ENCODE results near the gene SMIM3.

The SMIM3 gene

DNA sequence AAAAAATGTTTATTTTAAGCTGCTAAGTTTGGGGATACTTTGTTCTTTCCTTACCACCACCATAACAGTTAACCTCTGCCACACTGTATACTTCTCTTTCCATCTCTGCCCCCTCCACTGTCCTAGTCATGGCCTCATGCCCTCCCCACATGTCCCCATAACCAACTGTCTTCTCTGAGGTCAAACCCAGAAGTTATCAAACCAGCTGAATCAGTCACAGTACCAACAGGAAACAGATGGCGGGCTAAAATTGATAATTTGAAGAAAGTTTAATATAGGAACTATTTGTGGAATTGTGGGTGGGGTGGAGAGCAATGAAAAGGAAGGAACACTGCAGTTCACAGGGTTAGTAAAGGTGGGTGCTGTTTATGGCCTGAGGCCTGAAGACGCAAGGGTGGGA lies 14.0 kb upstream of the SMIM3 start:
- no peak for FAIRE-seq
- DNase-seq (ENCODE audit: insufficient read length, low spot score): no peak

DNA sequence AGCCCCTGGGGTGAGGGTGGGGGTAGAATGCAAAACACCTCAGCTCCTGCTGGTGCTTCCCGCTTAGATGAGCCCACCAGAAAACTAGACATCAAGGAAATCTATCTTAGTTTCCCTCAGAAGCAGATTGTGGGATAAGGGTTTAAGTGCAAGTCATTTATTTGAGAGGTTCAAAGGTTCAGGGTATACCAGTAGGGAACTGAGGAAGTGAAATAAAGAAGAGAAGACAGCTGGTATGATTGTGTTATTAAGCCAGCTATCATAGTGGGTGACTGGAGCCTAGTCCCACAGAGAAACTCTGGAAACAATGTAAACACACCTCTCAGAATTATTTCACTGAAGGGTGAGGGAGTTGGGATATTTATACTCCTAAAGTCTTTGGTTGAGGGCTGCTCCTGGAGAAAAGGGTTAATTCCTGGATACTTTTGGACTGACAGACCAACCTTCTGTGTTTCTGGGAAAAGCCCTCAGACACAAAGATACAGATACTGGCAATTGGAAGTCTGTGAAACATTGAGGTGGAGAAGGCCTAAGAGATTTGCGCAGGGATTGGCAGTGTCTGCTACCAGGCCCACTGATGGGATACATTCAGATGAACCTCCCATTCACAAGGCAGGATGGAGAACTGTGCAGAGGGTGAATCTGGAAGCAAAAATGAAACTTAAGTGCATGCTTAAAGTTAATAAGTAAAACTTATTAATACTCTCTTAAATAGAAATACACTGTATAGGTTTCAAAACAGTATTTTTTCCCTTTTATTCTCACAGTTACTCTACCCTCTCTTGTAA lies 13.4 kb upstream of the SMIM3 start:
- FAIRE-seq (no peak), DNase-seq (ENCODE audit: insufficient read length, low spot score) (no peak)

DNA sequence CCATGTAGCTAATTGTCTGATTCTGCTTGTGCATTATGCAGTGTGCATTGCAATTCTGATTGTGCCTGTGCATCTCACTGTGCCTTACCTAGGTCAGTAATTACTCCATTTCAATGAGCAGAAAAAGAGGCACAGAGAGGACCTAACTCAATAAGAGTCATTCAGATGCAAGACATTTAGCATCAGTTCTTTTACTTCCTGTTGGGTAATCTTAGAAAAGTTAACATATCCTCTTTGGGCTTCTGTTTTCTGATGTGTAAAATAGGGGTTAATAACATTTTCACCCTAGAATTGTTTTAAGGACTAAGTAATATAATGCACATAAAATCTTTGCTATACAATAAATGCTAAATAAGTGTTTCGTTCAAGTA lies 12.8 kb upstream of the SMIM3 start:
- no peak for DNase-seq (ENCODE audit: insufficient read length, low spot score)
- no peak for FAIRE-seq

DNA sequence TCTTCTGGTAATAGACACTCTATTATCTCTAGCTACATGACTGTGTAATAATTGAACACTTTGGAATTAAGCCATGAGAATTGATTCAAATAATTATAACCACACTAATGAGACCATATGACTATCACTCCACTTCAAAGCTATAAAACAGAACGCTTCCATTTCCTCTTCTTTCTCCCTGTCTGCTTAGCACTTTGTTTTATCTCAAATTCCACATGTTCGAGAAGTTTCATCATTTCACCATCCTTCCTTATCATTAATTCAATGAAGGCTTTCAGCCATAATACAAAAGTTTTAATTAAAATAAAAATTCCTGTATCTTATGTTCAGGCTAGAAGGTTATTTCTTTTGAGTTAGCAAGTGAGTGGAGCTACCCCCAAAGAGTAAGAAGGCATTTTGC lies 12.3 kb upstream of the SMIM3 start:
- DNase-seq (ENCODE audit: insufficient read length, low spot score) (no peak), FAIRE-seq (no peak)

DNA sequence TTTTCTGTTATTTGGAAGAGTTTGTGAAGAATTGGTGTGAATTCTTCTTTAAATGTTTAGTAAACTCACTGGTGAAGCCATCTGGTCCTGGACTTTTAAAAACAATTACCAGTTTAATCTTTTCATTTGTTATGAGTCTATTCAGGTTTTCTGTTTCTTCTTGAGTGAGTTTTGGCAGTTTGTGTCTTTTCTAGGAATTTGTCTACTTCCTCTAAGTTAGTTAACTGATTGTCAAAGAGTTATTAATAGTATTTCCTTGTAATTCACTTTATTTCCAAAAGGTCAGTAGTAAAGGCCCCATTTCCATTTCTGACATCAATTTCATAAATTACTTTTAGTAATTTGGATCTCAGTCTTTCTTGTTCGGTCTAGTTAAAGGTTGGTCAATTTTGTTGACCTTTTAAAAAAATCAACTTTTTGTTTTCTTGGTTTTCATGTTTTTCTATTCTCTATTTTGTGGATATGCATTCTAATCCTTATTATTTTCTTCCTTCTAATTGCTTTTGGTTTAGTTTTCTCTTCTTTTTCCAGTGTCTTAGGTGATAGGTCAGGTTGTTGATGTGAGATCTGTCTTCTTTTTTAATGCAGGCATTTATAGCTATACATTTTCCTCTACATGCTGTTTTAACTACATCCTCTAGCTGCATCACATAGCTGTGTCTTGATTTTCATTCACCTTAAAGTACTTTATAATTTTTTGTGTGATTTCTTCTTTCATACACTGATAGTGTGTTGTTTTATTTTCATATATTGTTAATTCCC lies 7.3 kb upstream of the SMIM3 start:
- FAIRE-seq (peak; percentile 73), DNase-seq (ENCODE audit: insufficient read length, low spot score) (no peak)

DNA sequence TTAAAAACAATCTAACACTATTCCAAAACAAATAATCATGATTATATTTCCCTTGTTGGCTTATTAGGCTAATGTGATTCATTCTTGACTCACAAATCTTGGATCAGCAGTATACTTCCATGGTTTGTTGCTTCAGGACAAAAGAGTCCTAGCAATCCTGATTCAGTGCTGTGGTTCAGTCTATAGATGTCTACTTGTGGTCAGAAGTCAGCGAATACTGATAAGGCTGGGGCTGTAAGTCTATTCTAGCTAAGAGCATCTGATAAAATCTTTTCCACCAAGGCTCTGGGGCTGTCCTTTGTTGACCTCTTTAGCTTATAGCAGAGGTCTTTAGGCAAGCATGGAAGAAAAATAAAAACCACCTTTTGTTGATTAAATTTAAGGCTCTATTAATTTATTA lies 4.4 kb upstream of the SMIM3 start:
- no peak for DNase-seq (ENCODE audit: insufficient read length, low spot score)
- FAIRE-seq: no peak

DNA sequence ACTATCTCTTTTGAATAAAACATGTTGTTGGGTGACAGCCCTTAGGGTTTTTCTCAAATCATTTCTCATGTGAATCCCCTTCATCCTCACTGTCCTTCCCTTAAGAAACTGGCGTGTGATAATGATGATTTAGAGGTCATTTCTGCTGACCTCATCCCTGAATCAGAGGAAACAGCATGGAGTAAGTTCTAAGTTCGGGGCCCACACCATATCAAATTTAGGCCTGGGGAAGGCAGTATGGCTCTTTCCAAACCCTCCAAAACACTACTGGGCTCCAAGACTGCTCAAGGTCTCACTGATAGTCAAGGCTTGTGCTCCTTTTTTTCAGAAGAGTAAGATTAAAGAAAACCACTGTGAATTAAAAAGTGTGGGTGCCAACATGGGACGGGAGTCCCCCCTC lies 872 bp upstream of the SMIM3 start:
- DNase-seq (ENCODE audit: insufficient read length, low spot score): no peak
- no peak for FAIRE-seq

DNA sequence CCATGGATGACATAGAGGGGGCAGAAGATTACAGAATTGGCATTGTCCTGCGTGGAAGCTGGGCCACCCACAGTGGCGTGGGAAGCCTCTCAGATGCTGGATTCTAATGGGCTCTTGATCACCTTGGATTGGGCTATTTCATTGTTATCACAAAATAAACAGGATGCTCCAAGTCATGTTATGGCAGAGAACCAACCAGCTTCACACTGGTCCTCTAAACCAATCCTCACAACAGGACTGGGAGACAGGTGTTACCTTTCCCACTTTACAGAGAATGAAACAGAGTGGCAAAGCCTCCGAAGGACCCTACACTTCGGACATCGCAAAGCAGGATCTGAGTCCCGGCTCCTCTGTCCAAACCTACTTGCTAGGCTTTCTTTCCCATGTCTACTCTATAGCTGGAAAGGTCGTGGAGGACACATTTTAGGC lies 455 bp upstream of the SMIM3 start:
- no peak for FAIRE-seq
- DNase-seq (ENCODE audit: insufficient read length, low spot score): no peak

DNA sequence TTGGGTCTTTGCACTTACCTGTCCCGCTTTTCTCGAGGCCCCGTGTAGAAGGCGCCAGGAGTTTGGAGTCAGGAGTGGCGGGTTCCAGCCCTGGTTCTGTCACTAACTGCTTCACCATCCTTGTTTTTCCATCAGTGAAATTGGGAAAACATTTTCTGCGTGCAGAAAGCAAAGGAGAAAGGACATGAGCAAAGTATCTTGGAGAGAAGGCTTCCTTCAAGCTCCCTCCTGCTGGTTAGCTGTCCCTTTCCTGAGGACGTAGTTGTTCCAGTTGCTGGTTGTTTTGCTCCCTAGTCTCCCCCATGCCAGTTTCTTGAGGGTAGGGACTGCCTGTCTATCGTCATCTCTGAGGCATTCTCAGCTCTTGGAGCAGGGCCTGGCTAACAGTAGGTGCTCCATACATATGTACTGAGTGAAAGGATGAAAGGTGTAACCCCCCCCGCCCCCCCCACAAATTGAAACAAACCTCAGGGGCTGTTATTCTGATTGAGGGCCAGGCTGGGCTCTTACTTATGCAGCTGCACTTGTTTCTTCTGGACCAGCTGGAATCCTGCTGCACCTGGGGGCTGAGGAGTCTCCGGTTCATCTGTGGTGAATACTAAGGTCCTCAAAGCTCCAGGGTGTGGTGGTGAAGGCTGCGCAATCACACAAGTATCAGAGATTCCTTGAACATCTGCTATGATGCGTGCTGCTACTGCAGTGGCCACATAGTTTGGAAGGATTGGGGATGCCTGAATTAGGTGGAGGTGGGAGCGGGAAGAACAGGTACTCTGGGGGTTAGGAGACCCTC lies 1.0 kb downstream of the SMIM3 start:
- DNase-seq (ENCODE audit: insufficient read length, low spot score) (no peak), FAIRE-seq (no peak)

DNA sequence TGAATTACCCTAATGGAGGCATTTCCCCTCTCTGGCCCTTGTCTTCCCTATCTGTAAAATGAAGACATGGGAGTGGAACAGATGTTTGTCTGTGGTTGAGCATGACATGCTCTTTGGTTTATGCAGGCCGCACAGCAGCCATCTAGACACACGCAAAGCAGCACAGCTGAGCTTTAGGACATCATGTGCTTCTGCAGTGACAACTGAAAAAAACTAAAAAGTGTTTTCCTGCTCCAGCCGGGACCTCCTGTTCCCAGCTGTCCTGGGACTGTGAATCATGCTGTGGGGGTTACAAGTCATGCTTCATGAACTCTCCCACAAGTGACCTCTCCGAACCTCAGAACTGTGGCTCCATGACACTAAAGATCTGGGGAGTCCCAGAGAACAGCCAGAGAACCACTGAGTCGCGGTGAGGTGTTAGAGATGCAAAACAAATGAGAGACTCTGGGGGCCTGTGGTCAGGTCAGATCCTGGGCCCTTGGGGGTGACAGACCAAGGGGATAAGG lies 1.7 kb downstream of the SMIM3 start:
- no peak for DNase-seq (ENCODE audit: insufficient read length, low spot score)
- FAIRE-seq: peak; percentile 92

DNA sequence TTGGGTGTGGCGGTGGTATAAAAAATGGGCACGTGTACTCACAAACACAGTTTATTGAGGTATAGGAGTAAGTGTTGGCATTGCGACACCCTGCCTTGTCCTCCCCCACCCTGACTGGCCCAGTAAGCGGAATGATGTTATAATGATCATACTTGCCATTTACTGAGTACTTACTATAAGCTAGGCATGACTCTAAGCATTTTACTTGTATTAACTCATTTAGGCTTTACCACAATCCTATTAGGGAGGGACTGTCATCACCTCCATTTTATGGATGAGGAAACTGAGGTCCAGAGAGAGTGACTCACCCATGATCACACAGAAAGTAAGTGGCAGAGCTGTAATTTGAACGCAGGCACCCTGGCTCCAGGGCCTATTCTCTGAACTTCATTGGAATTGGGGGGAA lies 2.3 kb downstream of the SMIM3 start:
- FAIRE-seq (no peak), DNase-seq (ENCODE audit: insufficient read length, low spot score) (no peak)

DNA sequence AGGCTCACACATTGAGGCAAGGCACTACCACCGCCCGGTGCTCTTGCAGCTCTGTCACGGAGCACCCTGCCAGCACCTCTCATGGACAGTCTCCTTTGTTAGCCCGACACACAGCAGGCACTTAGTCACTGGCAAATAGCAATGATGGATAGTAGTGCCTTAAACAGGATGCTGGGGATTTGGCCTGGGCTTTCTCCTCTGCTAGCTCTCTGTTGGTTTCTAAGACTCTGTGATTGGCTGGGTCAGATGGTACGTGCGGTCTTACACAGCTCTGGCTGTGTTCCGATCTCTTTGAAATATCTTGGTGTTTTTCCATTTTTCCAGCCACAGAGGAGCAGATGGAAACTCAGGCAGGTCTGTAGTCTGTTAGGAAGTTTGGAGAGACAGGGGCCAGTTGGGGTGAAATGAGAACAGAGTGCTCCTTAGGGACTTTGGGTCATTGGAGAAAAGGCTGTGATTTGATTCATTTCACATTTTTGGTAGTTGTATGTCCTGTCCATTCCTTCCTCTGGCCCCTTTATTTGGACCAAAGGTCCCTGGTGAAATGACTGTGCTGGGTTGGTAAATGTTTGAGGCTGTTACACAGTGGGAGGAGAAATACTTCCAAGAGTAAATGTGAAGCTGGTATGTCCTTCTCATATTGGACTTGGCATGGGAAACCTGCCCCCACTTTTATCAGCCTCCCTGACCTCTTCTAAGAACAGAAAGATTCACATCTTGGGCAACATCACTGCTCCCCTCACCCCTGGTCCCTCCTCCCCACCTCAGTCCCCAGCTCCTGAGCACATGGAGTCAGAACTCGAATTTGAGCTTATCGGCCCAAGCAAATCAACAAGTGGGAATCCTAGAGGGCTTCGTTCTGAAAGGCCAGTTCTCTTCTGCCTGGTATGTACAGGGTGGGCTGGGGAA lies 3.4 kb downstream of the SMIM3 start:
- FAIRE-seq (peak; percentile 18), DNase-seq (ENCODE audit: insufficient read length, low spot score) (no peak)

DNA sequence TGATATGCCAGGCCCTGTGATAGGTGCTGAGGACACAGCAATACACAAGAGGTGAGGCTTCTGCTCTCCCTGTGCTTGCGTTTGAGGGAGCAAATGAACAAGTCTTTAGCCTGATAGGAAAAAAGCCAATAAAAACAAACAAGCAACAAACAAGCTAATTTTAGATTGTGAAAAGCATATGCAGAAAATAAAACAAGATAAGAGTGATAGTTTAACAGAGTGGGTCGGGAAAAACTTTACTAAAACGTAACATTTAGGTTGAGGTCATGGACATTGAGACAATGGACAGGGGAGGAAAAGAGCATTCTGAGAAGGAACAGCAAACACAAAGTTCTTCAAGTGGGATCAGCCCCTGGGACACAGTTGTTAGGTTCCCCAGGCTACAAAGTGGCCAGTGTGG lies 4.3 kb downstream of the SMIM3 start:
- FAIRE-seq (no peak), DNase-seq (ENCODE audit: insufficient read length, low spot score) (no peak)

DNA sequence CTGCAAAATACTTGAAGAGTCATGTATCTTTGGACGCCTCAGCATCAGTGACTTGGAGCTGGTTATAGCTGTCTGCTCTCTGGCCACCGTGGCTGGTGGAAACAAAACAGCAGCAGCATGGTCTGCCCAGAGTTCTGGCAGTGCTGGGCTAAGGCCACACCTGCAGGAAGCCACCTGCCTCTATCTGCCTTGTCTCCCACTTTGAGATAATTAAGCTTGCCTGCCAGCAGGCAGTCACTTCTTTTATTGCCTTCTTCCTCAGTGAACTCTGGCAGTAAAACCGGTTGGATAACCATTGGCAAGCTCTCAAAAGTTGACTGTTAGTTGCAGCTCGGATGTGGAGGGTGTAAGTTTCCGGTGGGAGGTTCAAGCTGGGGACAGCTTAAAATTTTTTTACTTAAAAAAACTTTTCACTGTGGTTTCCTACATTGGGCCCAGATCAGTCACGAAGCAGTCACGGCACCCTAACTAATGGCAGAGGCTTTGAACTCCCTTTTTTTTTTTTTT lies 4.9 kb downstream of the SMIM3 start:
- DNase-seq (ENCODE audit: insufficient read length, low spot score) (no peak), FAIRE-seq (peak; percentile 88)

DNA sequence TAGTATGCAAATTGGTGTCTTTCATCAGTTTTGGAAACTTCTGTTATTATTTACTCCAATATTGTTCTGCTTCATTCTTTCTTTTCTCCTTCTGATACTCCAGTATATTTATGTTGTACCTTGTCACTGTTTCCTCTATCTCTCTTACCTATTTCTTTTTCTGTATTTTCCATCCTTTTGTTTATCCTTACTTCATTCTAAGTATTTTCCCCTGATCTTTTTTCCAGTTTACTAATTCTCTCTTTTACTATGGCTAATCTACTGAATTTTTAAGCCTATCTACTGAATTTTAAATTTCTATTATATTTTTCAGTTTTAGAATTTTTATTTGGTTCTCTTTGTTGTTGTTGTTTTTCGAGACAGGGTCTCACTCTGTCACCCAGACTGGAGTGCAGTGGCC lies 7.4 kb downstream of the SMIM3 start:
- no peak for DNase-seq (ENCODE audit: insufficient read length, low spot score)
- no peak for FAIRE-seq

DNA sequence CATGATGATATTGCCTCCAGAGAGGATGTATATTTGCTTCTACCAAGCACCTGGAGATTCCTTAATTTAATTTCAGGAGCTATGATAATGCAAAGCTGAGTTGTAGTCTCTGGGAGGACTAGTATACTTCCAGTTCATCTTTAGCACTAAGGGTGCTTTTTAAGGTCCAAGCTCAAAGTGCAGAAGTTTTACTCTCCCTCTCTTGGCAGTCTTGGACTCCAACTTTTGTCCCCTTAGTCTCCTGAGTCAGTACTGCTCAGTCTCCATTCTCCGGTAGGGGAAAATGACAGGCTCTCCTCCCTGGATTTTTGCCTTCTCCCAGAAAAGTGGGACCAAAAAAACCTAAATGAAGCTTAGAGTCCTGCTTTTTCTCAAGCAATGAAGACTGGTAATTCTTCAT lies 8.3 kb downstream of the SMIM3 start:
- FAIRE-seq (no peak), DNase-seq (ENCODE audit: insufficient read length, low spot score) (no peak)

DNA sequence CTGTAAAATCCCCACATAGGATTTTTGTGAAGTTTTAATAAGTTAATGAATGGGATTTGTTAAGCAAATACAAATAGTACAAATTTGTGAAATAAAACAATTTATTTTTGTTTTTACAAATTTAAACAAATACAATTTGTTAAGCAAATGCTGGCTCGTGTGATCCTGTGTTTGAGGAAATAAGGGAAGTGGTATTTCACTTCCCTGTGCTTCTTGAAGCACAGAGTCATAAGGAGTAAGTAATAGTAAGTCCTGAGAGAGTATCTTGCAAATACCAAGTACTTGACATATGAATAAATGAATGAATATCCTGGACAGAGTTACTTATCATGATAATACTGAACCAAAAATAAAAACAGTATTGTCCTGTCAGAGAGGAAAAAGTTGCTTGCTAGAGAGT lies 9.1 kb downstream of the SMIM3 start:
- no peak for FAIRE-seq
- DNase-seq (ENCODE audit: insufficient read length, low spot score): no peak

DNA sequence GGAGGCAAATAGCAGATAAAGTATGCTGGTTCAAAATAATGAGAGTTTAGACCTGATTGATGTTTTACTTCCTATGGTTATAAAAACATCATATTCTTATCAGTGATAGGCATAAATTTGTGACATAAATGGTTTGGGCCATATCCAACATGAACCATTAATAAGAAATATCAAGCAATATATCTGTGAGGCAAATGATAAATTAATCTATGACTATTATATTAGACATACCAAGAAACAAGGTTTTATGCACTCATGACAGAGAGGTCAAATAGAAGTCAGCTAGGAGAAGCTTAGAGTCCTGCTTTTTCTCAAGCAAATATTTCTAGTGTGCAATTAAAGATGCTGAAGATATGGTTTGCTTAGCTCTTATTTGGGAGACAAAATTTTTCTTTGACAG lies 10.4 kb downstream of the SMIM3 start:
- no peak for FAIRE-seq
- no peak for DNase-seq (ENCODE audit: insufficient read length, low spot score)

DNA sequence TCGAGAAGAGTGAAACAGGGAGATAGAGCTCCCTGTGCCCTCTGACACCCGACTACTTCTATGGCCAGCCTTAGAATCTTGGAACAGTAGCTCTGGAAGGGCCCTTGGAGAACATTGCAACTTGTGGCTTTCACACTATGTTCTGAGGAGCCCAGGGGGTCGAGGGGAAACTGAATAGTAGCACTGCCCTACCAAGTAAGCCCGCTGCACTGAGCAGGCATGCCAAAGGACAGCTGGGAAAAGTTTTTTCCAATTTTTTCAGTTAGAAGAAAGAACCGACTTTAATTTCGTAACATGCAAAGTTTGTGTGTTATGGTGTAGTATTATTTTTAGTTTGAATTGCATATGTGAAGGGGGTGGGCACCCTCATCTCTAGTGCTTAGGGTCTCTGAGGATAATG lies 10.9 kb downstream of the SMIM3 start:
- no peak for DNase-seq (ENCODE audit: insufficient read length, low spot score)
- peak; percentile 49 for FAIRE-seq

DNA sequence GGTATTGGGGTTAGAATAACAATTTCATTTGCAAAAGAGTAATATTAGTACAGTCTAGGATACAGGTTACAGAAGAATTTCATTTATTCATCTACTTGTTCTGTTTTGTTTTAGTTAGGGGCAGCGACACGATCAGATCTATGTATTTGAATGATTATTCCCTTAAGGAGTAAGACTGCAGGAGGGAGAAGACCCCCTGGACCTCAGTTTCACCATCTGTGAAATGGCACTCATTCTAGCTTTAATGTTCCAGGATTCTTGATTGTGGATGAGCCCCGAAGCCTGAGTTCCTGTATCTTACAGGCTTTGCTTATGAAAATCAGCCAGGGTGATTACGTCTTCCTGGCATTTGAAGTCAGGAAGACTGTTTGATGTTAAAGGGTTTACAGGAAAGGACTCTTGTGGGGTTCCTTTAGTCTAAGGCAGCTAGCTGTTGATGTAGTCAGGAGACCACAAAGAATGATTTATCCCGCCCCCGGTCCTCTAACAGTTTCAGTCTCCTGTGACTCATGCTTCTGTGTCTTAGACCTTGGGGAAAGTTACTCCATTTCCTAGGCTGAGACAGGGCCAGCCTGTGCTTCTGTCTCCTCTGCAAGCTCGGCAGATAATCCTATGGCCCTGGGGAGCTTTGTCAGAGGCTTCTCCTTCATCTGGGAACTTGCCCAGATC lies 11.5 kb downstream of the SMIM3 start:
- DNase-seq (ENCODE audit: insufficient read length, low spot score): no peak
- FAIRE-seq: peak; percentile 96
